MM.1S (cell line): Measurements from ENCODE around the gene CCDC91.

Source experiments
- DNase-seq: peaks from one replicate; pipeline ENCODE4 v3.0.0-alpha.2; 2015
- H2AFZ ChIP-seq: fragments of 300-600 bp; sonication (generic); 2 replicates; pipeline ENCODE4 v1.6.0; 2016; ENCODE audit warnings: antibody characterized with exemption, low read length
- H3F3A ChIP-seq: fragments of 300-600 bp; sonication (generic); 2 replicates; pipeline ENCODE4 v1.6.1; 2016; ENCODE audit warnings: mild to moderate bottlenecking, antibody characterized with exemption, low read length, moderate library complexity, mixed read lengths; ENCODE audit not compliant: insufficient read depth
- H3K27ac ChIP-seq: fragments of 300-600 bp; sonication (generic); 2 replicates; pipeline ENCODE4 v1.5.1; 2016; ENCODE audit warnings: mild to moderate bottlenecking, low read length
- H3K27me3 ChIP-seq: fragments of 300-600 bp; sonication (generic); replicated peaks from 2 replicates; pipeline ENCODE4 v1.6.0; 2016; ENCODE audit warnings: low read length; ENCODE audit not compliant: insufficient read depth
- H3K36me3 ChIP-seq: fragments of 300-600 bp; sonication (generic); replicated peaks from 2 replicates; pipeline ENCODE4 v1.6.1; 2016; ENCODE audit warnings: mild to moderate bottlenecking, low read length, mixed read lengths; ENCODE audit not compliant: insufficient read depth
- H3K4me1 ChIP-seq: fragments of 300-600 bp; sonication (generic); 2 replicates; pipeline ENCODE4 v1.6.1; 2016; ENCODE audit warnings: low read length, mixed read lengths
- H3K4me2 ChIP-seq: fragments of 300-600 bp; sonication (generic); 2 replicates; pipeline ENCODE4 v1.6.0; 2016; ENCODE audit warnings: low read depth, low read length
- H3K4me3 ChIP-seq: fragments of 300-600 bp; sonication (generic); 2 replicates; pipeline ENCODE4 v1.5.1; 2016; ENCODE audit warnings: low read length, mixed read lengths
- H3K79me2 ChIP-seq: fragments of 300-600 bp; sonication (generic); 2 replicates; pipeline ENCODE4 v1.6.1; 2016; ENCODE audit warnings: mixed run types, low read length, mixed read lengths
- H3K9ac ChIP-seq: fragments of 300-600 bp; sonication (generic); 2 replicates; pipeline ENCODE4 v1.6.1; 2016; ENCODE audit warnings: low read length, mixed read lengths
- H3K9me2 ChIP-seq: fragments of 300-600 bp; sonication (generic); replicated peaks from 2 replicates; pipeline ENCODE4 v1.6.1; 2016; ENCODE audit warnings: mild to moderate bottlenecking, low read length, mixed read lengths; ENCODE audit not compliant: insufficient read depth
- H3K9me3 ChIP-seq: fragments of 300-600 bp; sonication (generic); replicated peaks from 2 replicates; pipeline ENCODE4 v1.6.1; 2016; ENCODE audit warnings: mild to moderate bottlenecking, low read length, mixed read lengths; ENCODE audit not compliant: insufficient read depth
- H4K20me1 ChIP-seq: fragments of 300-600 bp; sonication (generic); 2 replicates; pipeline ENCODE4 v1.6.1; 2016; ENCODE audit warnings: mild to moderate bottlenecking, low read length, moderate library complexity, mixed read lengths; ENCODE audit not compliant: insufficient read depth
- EZH2 ChIP-seq: fragments of 300-600 bp; sonication (generic); optimal IDR thresholded peaks from 2 replicates; pipeline ENCODE3; 2017; ENCODE audit warnings: low read depth, mild to moderate bottlenecking, antibody characterized with exemption, low read length, mixed read lengths
- EZH2phosphoT487 ChIP-seq: fragments of 300-600 bp; sonication (generic); IDR thresholded peaks from 2 replicates; pipeline ENCODE4 v1.6.1; 2018; ENCODE audit warnings: antibody characterized with exemption, low read length
- TF ChIP-seq, protein P1 (sequence below): fragments of 300-600 bp; sonication (generic); IDR thresholded peaks from 2 replicates; pipeline ENCODE4 v1.5.1; 2016; ENCODE audit warnings: antibody characterized with exemption, low read length, mixed read lengths

CCDC91 gene

DNA sequence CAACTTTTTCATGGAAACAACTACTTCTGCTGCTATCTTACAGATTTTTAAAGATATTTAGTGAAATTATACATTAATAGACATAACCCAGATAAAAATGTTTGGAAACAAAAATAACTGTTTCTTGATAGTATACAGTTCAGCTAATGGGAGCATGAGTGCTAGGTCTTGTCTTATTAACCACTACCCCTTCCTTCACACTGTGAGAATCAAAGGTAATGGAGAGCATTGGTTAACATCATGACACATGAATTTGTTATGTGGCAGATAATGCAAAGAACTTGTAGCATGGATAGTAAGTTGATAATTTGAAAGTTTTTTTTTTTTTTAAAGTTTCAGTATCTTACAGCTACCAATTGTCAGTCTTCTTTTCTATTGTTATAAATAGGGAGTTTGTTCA, 44.2 kb downstream of the CCDC91 start:
- no peak for TF ChIP-seq EZH2phosphoT487
- no peak for TF ChIP-seq EZH2
- TF ChIP-seq, protein P1, sequence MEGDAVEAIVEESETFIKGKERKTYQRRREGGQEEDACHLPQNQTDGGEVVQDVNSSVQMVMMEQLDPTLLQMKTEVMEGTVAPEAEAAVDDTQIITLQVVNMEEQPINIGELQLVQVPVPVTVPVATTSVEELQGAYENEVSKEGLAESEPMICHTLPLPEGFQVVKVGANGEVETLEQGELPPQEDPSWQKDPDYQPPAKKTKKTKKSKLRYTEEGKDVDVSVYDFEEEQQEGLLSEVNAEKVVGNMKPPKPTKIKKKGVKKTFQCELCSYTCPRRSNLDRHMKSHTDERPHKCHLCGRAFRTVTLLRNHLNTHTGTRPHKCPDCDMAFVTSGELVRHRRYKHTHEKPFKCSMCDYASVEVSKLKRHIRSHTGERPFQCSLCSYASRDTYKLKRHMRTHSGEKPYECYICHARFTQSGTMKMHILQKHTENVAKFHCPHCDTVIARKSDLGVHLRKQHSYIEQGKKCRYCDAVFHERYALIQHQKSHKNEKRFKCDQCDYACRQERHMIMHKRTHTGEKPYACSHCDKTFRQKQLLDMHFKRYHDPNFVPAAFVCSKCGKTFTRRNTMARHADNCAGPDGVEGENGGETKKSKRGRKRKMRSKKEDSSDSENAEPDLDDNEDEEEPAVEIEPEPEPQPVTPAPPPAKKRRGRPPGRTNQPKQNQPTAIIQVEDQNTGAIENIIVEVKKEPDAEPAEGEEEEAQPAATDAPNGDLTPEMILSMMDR = no peak
- Histone ChIP-seq H3K4me2 (no peak overlapping the region), H4K20me1 (no peaks in the 10 kb centered on the region), H3K27ac (no peak overlapping the region), H2AFZ (no peak overlapping the region), H3F3A (no peaks in the 10 kb centered on the region), H3K4me1 (no peaks in the 10 kb centered on the region), H3K9me2 (no peaks in the 10 kb centered on the region), H3K27me3 (no peaks in the 10 kb centered on the region), H3K36me3 (no peaks in the 10 kb centered on the region), H3K9me3 (no peaks in the 10 kb centered on the region), H3K9ac (no peak overlapping the region), H3K79me2 (no peaks in the 10 kb centered on the region), H3K4me3 (no peak overlapping the region)
- no peak for DNase-seq

DNA sequence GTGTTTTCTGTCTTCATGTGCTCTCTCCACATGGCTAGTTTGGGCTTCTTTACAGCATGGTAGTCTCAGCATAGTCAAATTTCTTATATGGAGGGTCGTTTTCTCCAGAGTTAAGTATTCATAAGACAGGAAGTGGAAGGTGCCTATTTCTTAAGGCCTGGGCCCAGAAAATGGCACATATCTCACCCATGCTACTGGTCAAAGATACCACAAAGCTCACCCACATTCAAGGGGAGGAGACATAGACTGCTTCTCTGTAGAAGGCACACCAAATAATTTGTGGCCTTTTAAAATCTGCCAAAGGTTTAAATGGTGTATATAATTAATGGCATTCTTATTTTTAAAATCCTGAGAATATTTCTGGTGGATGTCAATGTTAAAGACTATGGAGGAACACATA, 44.8 kb downstream of the CCDC91 start:
- DNase-seq = no peak
- Histone ChIP-seq H3K4me2 (no peak overlapping the region), H3K27me3 (no peaks in the 10 kb centered on the region), H4K20me1 (no peaks in the 10 kb centered on the region), H3K9ac (no peak overlapping the region), H3K27ac (no peak overlapping the region), H3F3A (no peaks in the 10 kb centered on the region), H3K79me2 (no peaks in the 10 kb centered on the region), H3K36me3 (no peaks in the 10 kb centered on the region), H3K4me1 (no peaks in the 10 kb centered on the region), H3K9me3 (no peaks in the 10 kb centered on the region), H2AFZ (no peak overlapping the region), H3K4me3 (no peak overlapping the region), H3K9me2 (no peaks in the 10 kb centered on the region)
- TF ChIP-seq EZH2 (no peak), EZH2phosphoT487 (no peak)
- TF ChIP-seq, protein P1 = no peak

DNA sequence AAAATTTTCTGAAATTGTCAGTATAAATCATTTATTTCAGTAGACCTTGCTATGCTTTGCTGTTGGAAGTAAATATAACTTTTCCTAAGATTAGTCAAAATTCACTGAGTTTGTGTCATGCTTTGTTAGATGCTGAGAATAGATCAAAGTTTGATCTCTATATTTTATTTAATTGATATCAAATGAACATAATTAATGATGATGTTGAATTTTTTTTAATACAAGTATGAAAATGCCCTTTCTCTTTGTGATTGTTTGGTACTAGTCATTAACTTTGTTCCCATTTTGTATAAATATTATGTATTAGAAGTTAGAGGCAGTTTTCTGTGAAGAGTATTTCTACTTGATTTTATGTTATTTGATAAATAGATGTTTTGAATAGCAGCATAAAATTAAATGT, 45.7 kb downstream of the CCDC91 start:
- H3K9me3 ChIP-seq = no peaks in the 10 kb centered on the region
- H3K4me3 ChIP-seq = no peak overlapping the region
- no peaks in the 10 kb centered on the region for H4K20me1 ChIP-seq
- H3K27ac ChIP-seq = no peak overlapping the region
- H3K36me3 ChIP-seq = no peaks in the 10 kb centered on the region
- no peak overlapping the region for H3K4me2 ChIP-seq
- no peak for TF ChIP-seq EZH2
- TF ChIP-seq, protein P1 = no peak
- TF ChIP-seq EZH2phosphoT487 = no peak
- no peaks in the 10 kb centered on the region for H3K4me1 ChIP-seq
- no peak overlapping the region for H3K9ac ChIP-seq
- no peaks in the 10 kb centered on the region for H3K9me2 ChIP-seq
- H3K27me3 ChIP-seq = no peaks in the 10 kb centered on the region
- H3K79me2 ChIP-seq = no peaks in the 10 kb centered on the region
- H2AFZ ChIP-seq = no peak overlapping the region
- no peaks in the 10 kb centered on the region for H3F3A ChIP-seq
- DNase-seq = no peak
